GM15510 (cell line): ENCODE data around the gene ENTPD6.
A peak's percentile ranks its signal among the peaks of the same experiment; 100 is the strongest.

Experiments used
- POLR2A ChIP-seq: IDR thresholded peaks from 3 replicates; pipeline ENCODE4 v1.6.1; 2011; ENCODE audit warnings: borderline replicate concordance; ENCODE audit not compliant: insufficient read length; ENCODE audit errors: extremely low read depth

Gene ENTPD6

DNA sequence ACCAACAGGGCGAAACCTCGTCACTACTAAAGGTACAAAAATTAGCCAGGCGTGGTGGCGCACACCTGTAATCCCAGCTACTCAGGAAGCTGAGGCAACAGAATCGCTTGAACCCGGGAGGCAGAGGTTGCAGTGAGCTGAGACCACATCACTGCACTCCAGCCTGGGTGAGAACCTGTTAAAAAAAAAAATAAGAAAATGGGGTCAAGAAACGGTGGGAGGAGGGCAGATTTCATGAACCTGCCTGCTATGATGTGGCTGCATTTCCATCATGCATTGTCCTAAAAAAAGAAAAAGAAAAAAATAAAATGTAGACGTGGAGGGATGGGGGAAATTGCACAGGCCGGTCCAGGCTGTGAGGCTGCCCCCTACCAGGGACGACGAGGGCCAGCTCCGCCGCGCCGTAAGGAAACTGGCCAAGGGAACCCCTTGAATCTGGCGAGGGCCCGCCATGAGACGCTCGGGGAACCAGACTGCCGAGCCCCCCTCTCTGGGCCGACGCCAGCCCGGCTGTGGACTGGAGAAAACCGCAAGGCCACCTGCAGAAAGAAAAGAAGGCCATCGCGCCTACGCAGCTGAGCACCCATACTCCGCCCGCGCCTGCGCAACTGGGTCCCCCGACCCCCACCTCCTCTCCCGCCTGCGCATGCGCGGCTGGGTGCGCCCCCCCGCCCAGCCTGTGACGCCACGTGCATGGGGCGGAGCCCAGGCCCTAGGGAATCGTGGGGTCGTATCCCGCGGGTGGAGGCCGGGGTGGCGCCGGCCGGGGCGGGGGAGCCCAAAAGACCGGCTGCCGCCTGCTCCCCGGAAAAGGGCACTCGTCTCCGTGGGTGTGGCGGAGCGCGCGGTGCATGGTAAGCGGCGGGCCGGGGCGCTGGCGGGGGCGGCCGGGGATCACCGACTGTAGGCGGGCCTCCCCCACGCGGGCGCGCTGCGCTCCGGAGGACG is at the start of gene ENTPD6:
Gene ENTPD6, plus strand, starts transcription at position 699 of the 948 bp plus-strand sequence. CDS start 10,825 bp downstream, outside the sequence.
- TF ChIP-seq POLR2A = peak; percentile 79

DNA sequence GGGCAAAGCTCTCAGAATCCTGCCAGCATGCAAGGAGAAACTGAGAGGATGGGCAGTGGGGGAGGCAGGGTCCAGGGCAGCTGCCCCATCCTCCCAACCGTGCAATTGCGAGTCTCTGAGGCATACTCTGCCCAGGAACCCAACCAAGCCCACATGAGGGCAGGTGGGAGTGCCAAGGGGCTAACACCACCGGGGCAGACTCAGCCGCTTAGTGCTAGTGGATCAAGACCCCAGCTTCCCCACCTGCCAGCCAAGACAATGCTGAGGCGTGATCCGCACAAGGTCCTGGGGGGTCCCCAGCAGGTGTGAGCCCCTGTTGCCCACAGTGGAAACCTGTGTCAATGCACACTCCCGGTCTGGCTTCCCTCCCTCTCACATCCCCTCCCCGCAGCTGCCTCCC is 48.5 kb upstream of the ENTPD6 start:
- no peak for TF ChIP-seq POLR2A

DNA sequence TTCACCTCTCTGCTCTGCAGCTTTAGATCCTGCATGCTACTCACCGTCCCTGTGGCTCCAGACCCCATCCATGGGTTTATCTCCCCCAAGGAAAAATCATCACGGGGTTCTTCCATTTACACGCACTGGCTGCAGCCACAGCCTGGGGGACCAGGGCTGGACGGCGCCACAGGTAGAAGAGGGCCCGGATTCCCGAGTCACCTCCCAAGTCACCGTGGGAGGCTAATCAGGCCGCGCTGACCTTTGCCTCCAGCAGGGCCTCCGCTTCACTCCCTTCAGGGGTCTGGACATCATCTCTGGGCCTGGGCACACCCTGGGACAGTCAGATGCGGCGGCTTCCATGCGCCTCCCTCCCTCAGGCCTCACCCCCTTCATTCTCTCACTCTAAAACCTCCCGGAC is 47.8 kb upstream of the ENTPD6 start:
- TF ChIP-seq POLR2A = no peak

GRCh38 chr20:25148181-25148981 is 47.1 kb upstream of the ENTPD6 start:
- no peak for TF ChIP-seq POLR2A

DNA sequence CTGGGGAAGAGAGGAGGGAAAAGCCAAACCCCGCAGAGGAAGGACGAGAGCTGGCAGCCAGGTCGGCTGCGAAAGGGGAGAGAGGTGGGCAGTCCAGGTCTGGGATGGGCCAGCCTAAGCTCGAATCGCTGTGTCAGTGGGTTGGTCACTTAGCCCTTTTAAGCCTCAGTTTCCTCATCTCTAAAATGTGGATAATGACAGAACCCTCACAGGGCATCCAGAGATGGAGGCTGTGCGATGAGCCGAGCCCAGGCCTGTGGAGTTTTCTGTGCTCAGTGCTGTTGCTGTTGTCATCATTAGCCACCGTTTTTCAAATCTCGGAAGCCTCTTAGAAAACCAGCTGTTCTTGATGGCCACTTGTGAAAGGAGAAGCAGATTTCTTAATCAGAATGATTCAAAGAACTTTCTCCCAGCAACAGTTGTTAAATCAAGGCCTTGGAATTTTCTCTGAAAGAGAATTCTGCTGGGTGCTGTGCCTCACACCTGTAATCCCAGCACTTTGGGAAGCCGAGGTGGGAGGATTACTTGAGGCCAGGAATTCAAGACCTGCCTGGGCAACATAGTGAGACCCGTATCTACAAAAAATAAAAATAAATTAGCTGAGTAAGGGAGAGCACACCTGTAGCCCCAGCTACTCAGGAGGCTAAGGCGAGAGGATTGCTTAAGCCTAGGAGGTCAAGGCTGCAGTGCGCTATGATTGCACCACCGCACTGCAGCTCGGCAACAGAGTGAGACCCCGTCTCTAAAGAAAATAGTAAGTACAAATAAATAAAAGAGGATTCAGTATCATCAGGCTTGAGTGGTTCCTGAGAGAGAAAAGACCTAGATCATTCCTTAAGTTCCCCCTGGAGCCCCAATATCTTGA is 46.3 kb upstream of the ENTPD6 start:
- TF ChIP-seq POLR2A = no peak

DNA sequence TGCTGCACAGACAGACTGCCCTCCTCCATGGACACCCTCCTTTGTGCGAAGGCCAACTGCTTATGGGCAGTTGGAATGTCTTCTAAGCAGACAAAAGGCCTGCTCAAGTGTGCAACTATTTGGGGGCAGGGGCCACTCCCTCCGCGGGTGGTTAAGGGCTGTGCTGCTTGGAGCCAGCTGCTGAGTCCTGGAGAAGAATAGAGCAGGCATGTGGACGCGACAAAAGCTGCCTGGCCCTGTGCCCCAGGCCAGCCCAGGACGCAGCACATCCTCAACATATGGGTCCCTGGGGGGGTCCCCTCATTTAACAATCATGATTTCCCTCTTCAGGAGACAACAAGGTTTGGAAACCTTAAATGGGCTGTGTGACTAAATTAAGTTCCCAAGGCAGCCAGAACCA is 45.5 kb upstream of the ENTPD6 start:
- TF ChIP-seq POLR2A = no peak

DNA sequence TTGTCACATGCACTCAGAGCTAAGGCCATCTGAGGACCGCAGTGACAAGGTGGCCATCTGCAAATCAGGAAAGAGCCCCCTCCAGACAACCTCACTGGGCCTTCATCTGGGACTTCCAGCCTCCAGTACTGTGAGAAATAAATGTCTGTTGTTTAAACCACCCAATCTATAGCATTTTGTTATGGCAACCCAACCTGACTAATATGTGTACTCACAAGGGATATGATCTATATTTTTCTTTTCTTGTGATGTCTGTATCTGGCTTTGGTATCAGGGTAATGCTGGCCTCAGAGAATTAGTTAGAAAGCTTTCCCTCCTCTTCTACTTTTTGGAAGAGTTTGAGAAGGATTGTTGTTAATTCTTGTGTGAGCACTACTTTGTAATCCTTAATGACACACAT is 37.5 kb upstream of the ENTPD6 start:
- no peak for TF ChIP-seq POLR2A

DNA sequence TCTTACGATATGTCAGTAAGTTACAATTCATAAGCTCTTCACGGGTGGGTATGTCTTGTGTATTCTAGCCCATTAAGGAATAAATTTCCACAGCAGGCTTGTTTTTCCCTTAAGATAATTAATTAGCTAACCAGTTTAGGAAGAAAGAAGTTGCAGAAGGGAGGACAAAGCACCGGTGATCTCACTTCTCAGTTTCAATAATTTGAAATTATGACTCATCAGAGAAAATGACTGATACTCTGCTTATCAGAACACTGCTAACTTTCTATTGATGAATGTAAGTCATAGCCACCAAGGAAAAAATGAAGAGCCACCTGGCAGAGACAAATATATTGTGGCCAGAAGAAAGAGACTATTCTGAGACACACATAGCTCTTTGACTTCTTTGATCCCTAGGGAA is 35.0 kb upstream of the ENTPD6 start:
- no peak for TF ChIP-seq POLR2A

GRCh38 chr20:25160897-25161296 is 34.6 kb upstream of the ENTPD6 start:
- no peak for TF ChIP-seq POLR2A

DNA sequence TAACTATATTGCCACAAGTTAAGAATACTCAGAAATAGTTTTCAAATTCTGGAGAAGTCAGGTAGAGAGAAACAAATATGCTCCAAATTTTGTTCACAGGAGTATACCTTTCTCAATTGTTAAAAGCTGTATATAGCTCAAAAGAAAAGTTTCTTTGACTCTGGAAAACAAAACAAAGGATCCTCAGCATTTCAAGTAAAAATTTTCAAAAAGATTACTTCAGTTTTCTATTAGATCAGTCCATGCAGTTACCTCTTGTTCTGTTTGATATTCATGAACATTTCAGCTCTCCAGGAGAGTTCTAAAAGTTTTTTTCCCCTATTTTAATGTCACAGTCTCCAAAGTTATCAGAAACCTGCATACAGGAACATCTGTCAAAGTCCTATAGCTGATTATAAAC is 30.4 kb upstream of the ENTPD6 start:
- no peak for TF ChIP-seq POLR2A

GRCh38 chr20:25173321-25173720 is 22.2 kb upstream of the ENTPD6 start:
- TF ChIP-seq POLR2A = no peak

GRCh38 chr20:25173886-25174308 is 21.6 kb upstream of the ENTPD6 start:
- no peak for TF ChIP-seq POLR2A

- TF ChIP-seq POLR2A = no peak
Measured at GRCh38 chr20:25176184-25176583, 19.3 kb upstream of the ENTPD6 start.

- TF ChIP-seq POLR2A = no peak
Measured at GRCh38 chr20:25177890-25178321, 17.6 kb upstream of the ENTPD6 start.
